K562 (cell line): ENCODE measurements around the gene ITPRID2. TPM values are rescaled to one million over a fixed set of nuclear protein-coding genes. Genes with fewer than 3 reads are reported as not detected.

ENCODE experiments used
- ATAC-seq: fragments of 200-7000 bp; cut with Tn5 transposase; 3 replicates; pipeline ENCODE4 v1.9.1; 2020; ENCODE audit warnings: moderate library complexity
- BruUV-seq: library from RNA; stranded (reverse); fragments of 400-500 nt; replicated peaks from 2 replicates; lab custom pipeline; 2021; lab: Mats Ljungman, UMichigan
- CTCF ChIA-PET: fragments of 300-600 bp; formaldehyde crosslinking; extraction: SDS; loops from one replicate; lab custom pipeline; 2021; ENCODE audit warnings: low intra/inter-chr PET ratio; lab: Yijun Ruan, JAX
- POLR2A ChIA-PET: fragments of 300-600, 350-650 bp; sonication (Branson Sonifier 250); formaldehyde crosslinking; extraction: SDS; loops from one replicate; lab custom pipeline; 2021; ENCODE audit warnings: antibody characterized with exemption, inconsistent platforms; lab: Yijun Ruan, JAX
- DNase-seq, 4 experiments: peaks; one replicate each; pipeline versions ENCODE4 v3.0.0 to v3.0.0-alpha.2; 2011 to 2018; ENCODE audit warnings: low spot score in 3 of 4, mixed read lengths in 3 of 4; ENCODE audit errors: extremely low read depth in 1 of 4
- FAIRE-seq: peaks from 2 replicates; lab custom pipeline; 2011; peaks lifted over from hg19 to GRCh38; lab: Jason Lieb, UNC
- H2AFZ ChIP-seq: 2 replicates; pipeline ENCODE4 v1.6.0; 2011; ENCODE audit warnings: low read depth, low read length, control low read depth, inconsistent platforms
- H3K27ac ChIP-seq: fragments of 200-600 bp; 3 replicates; pipeline ENCODE4 v1.8.0; 2011; ENCODE audit warnings: low read depth, mild to moderate bottlenecking, control low read depth, inconsistent platforms, low read length, moderate library complexity, mixed read lengths; ENCODE audit errors: extremely low read depth
- H3K27me3 ChIP-seq, 2 experiments: fragments of 300-600 bp in 1 of 2; 2 replicates in 1 of 2; 3 replicates in 1 of 2; pipeline versions ENCODE4 v1.6.0 to v1.8.0; 2011; ENCODE audit warnings: inconsistent platforms in 2 of 2, low read length in 2 of 2, mild to moderate bottlenecking in 1 of 2, mixed read lengths in 1 of 2, moderate library complexity in 1 of 2; ENCODE audit not compliant: control insufficient read depth in 2 of 2, insufficient read depth in 2 of 2
- H3K36me3 ChIP-seq: fragments of 300-600 bp; 3 replicates; pipeline ENCODE4 v1.8.0; 2011; ENCODE audit warnings: mild to moderate bottlenecking, low read length, inconsistent platforms; ENCODE audit not compliant: control insufficient read depth, insufficient read depth
- H3K4me1 ChIP-seq, 2 experiments: fragments of 200-600 bp in 1 of 2; replicated peaks in 1 of 2; 2 replicates in 1 of 2; 3 replicates in 1 of 2; pipeline versions ENCODE4 v1.5.1 to v1.8.0; 2011; ENCODE audit warnings: inconsistent platforms in 2 of 2, low read length in 2 of 2, mild to moderate bottlenecking in 1 of 2, mixed read lengths in 1 of 2, moderate library complexity in 1 of 2; ENCODE audit not compliant: control insufficient read depth in 2 of 2, insufficient read depth in 2 of 2
- H3K4me2 ChIP-seq: 2 replicates; pipeline ENCODE4 v1.6.1; 2011; ENCODE audit warnings: low read length, control low read depth, inconsistent platforms, mixed read lengths; ENCODE audit not compliant: insufficient read depth
- H3K4me3 ChIP-seq: fragments of 200-600 bp; sonication (generic), shearing (Covaris generic); 2 replicates; pipeline ENCODE4 v1.5.1; 2016; ENCODE audit warnings: control low read depth, inconsistent platforms
- H3K79me2 ChIP-seq: fragments of 200-600 bp; 3 replicates; pipeline ENCODE4 v1.8.0; 2011; ENCODE audit warnings: low read length, inconsistent platforms; ENCODE audit not compliant: control insufficient read depth, insufficient read depth
- H3K9ac ChIP-seq, 2 experiments: 2 replicates each; pipeline versions ENCODE4 v1.6.0 to v1.6.1; 2011; ENCODE audit warnings: low read depth in 2 of 2, low read length in 2 of 2, control low read depth in 1 of 2, inconsistent platforms in 1 of 2, mild to moderate bottlenecking in 1 of 2, mixed read lengths in 1 of 2; ENCODE audit not compliant: insufficient read depth in 1 of 2
- H3K9me1 ChIP-seq: one replicate; pipeline ENCODE4 v1.6.0; 2011; ENCODE audit warnings: inconsistent platforms, mild to moderate bottlenecking, low read length, moderate library complexity; ENCODE audit not compliant: control insufficient read depth, insufficient read depth
- H3K9me3 ChIP-seq: replicated peaks from 2 replicates; pipeline ENCODE4 v1.5.1; 2011; ENCODE audit warnings: low read depth, low read length, inconsistent platforms; ENCODE audit not compliant: control insufficient read depth, insufficient read depth
- H4K20me1 ChIP-seq: replicated peaks from 2 replicates; pipeline ENCODE4 v1.6.1; 2011; ENCODE audit warnings: low read length, inconsistent platforms, mixed read lengths; ENCODE audit not compliant: control insufficient read depth, insufficient read depth
- BRD4 ChIP-seq: fragments of 200-600 bp; sonication (generic); IDR thresholded peaks from 2 replicates; pipeline ENCODE4 v1.6.1; 2017; ENCODE audit warnings: inconsistent platforms
- HDAC1 ChIP-seq, 2 experiments: fragments of 450-650 bp; IDR thresholded peaks; 2 replicates each; pipeline ENCODE4 v1.6.1; 2016 to 2017; ENCODE audit warnings: inconsistent platforms in 1 of 2, mild to moderate bottlenecking in 1 of 2, moderate library complexity in 1 of 2
- HMG20A ChIP-seq: fragments of 450-650 bp; formaldehyde crosslinking; conservative IDR thresholded peaks from 2 replicates; pipeline ENCODE4 v1.4.0; 2020; ENCODE audit warnings: mild to moderate bottlenecking, mixed read lengths
- JUN ChIP-seq, 2 experiments: sonication (generic) in 1 of 2; formaldehyde crosslinking in 1 of 2; IDR thresholded peaks; 2 replicates each; pipeline versions ENCODE4 v1.6.1 to v1.8.0; 2012 to 2022; ENCODE audit warnings: borderline replicate concordance in 2 of 2, mild to moderate bottlenecking in 2 of 2, improper control_type of control experiment in 1 of 2, low read depth in 1 of 2, low read length in 1 of 2, missing genetic modification reagents in 1 of 2
- KDM4B ChIP-seq, 2 experiments: fragments of 450-650 bp in 1 of 2; sonication (generic) in 1 of 2; IDR thresholded peaks; 2 replicates each; pipeline ENCODE4 v1.6.1; 2016 to 2017; ENCODE audit warnings: borderline replicate concordance in 2 of 2, antibody characterized with exemption in 1 of 2, low read depth in 1 of 2, mild to moderate bottlenecking in 1 of 2
- NR4A1 ChIP-seq, 2 experiments: fragments of 250-450 bp in 1 of 2; fragments of 450-650 bp in 1 of 2; sonication (Bioruptor Pico) in 1 of 2; IDR thresholded peaks; 2 replicates each; pipeline versions ENCODE4 v1.4.0 to v1.6.1; 2016 to 2020; ENCODE audit warnings: mild to moderate bottlenecking in 2 of 2, missing compliant biosample characterization in 1 of 2, missing genetic modification characterization in 1 of 2, moderate library complexity in 1 of 2
- RBM39 ChIP-seq: fragments of 200-400 bp; formaldehyde crosslinking; optimal IDR thresholded peaks from 2 replicates; pipeline ENCODE3; 2018; ENCODE audit warnings: low read depth, low read length
- SAFB2 ChIP-seq: fragments of 200-400 bp; formaldehyde crosslinking; IDR thresholded peaks from 2 replicates; pipeline ENCODE4 v1.6.1; 2018; ENCODE audit warnings: borderline replicate concordance, low read length, low read depth, moderate library complexity; ENCODE audit not compliant: severe bottlenecking
- TFAM ChIP-seq: fragments of 250-450 bp; sonication (Bioruptor Pico); conservative IDR thresholded peaks from 2 replicates; pipeline ENCODE4 v1.5.0; 2021; ENCODE audit warnings: mild to moderate bottlenecking, moderate library complexity
- ZNF146 ChIP-seq: IDR thresholded peaks from one replicate; pipeline ENCODE4 v1.6.1; 2018; ENCODE audit warnings: missing compliant biosample characterization; ENCODE audit not compliant: unreplicated experiment
- ZNF175 ChIP-seq: fragments of 200-800 bp; sonication (Bioruptor generic); IDR thresholded peaks from 2 replicates; pipeline ENCODE4 v1.6.1; 2016; ENCODE audit warnings: low read depth, mild to moderate bottlenecking, missing genetic modification characterization, missing compliant biosample characterization
- ZNF354B ChIP-seq: fragments of 250-450 bp; sonication (Bioruptor Pico); IDR thresholded peaks from 2 replicates; pipeline ENCODE4 v1.4.0; 2020
- in situ Hi-C: fragments of 300-500 bp; cut with MboI; formaldehyde crosslinking; loops from 4 replicates; pipeline ENCODE4 v1.15.0; 2018; ENCODE audit warnings: inconsistent platforms, mixed read lengths
- intact Hi-C: fragments of 100-400 bp; cut with micrococcal nuclease; formaldehyde crosslinking; loops from 2 replicates; pipeline ENCODE4 v1.14.2; 2022
- polyA plus RNA-seq, 8 experiments: library from polyadenylated mRNA; depleted of rRNA in 4 of 8; stranded (reverse) in 5 of 8; unstranded in 3 of 8; fragments of >200 nt; fragmentation: Nextera tagmentation in 2 of 8; fragmentation: Illumina TruSeq in 1 of 8; extraction: Ambion mirVana in 2 of 8; extraction: Trizol in 1 of 8; gene quantifications; 2 replicates each; pipeline versions ENCODE4 v1.2.1 to v1.2.3, GENCODE V29; 2011 to 2014; ENCODE audit warnings: inconsistent platforms in 1 of 8, missing spikeins in 1 of 8
- total RNA-seq, 7 experiments: library from RNA; depleted of rRNA in 6 of 7; stranded (reverse); fragments of >200 nt in 6 of 7; fragmentation: Illumina TruSeq in 2 of 7; extraction: Trizol in 2 of 7; gene quantifications; 2 replicates each; pipeline versions ENCODE4 v1.2.1 to v1.2.3, GENCODE V29; 2011 to 2021; ENCODE audit warnings: low replicate concordance in 1 of 7
- TF ChIP-seq, protein P1 (sequence below): fragments of 250-450 bp; sonication (Bioruptor Pico); IDR thresholded peaks from 2 replicates; pipeline ENCODE4 v1.5.0; 2021; ENCODE audit warnings: mild to moderate bottlenecking, moderate library complexity
- TF ChIP-seq, protein P2 (sequence below): IDR thresholded peaks from 2 replicates; pipeline ENCODE4 v1.6.1; 2011; ENCODE audit not compliant: insufficient read length; ENCODE audit errors: extremely low read depth

The ITPRID2 gene
- total and polyA plus RNA-seq, 9 of the 15 experiments (the other 6 are each of a cell fraction or from before 2014, with no cell fraction given), result 18.5 to 77.8 (median 52.0) TPM

- CTCF ChIA-PET, result no interaction called here
- Histone ChIP-seq H3K27me3 (peaks cover 0 to 2% of the 10 kb centered on the region in 2 experiments; a peak in 1 of 5 replicates), H2AFZ (no peak overlapping the region), H3K9me3 (no peaks in the 10 kb centered on the region), H3K36me3 (no peaks in the 10 kb centered on the region), H3K27ac (no peak overlapping the region), H3K4me2 (no peak overlapping the region), H3K79me2 (no peaks in the 10 kb centered on the region), H3K4me1 (no peaks in the 10 kb centered on the region; a peak in 1 of 5 replicates), H3K4me3 (no peak overlapping the region), H4K20me1 (no peaks in the 10 kb centered on the region), H3K9me1 (no peaks in the 10 kb centered on the region), H3K9ac (no peak overlapping the region)
- intact Hi-C loops (no loop called here), in situ Hi-C loops (no loop called here)
- no peak for ATAC-seq
- TF ChIP-seq JUN (IDR thresholded peaks at IDR 0.05; ENCODE audit: borderline replicate concordance, low read depth, low read length) (no peak), JUN (CRISPR knock-in tag; IDR thresholded peaks at IDR 0.05; ENCODE audit: borderline replicate concordance) (no peak), ZNF175 (CRISPR knock-in tag) (no peak), KDM4B (IDR thresholded peaks at IDR 0.05; ENCODE audit: borderline replicate concordance in 2 of 2, low read depth in 1 of 2) (no peak), HDAC1 (IDR thresholded peaks at IDR 0.05) (no peak), RBM39 (no peak), ZNF354B (no peak), ZNF146 (no peak), HMG20A (CRISPR knock-in tag) (no peak), TFAM (no peak), SAFB2 (no peak), NR4A1 (CRISPR knock-in tag; IDR thresholded peaks at IDR 0.05) (no peak), NR4A1 (tag; IDR thresholded peaks at IDR 0.05) (no peak), BRD4 (no peak)
- TF ChIP-seq, protein P1, sequence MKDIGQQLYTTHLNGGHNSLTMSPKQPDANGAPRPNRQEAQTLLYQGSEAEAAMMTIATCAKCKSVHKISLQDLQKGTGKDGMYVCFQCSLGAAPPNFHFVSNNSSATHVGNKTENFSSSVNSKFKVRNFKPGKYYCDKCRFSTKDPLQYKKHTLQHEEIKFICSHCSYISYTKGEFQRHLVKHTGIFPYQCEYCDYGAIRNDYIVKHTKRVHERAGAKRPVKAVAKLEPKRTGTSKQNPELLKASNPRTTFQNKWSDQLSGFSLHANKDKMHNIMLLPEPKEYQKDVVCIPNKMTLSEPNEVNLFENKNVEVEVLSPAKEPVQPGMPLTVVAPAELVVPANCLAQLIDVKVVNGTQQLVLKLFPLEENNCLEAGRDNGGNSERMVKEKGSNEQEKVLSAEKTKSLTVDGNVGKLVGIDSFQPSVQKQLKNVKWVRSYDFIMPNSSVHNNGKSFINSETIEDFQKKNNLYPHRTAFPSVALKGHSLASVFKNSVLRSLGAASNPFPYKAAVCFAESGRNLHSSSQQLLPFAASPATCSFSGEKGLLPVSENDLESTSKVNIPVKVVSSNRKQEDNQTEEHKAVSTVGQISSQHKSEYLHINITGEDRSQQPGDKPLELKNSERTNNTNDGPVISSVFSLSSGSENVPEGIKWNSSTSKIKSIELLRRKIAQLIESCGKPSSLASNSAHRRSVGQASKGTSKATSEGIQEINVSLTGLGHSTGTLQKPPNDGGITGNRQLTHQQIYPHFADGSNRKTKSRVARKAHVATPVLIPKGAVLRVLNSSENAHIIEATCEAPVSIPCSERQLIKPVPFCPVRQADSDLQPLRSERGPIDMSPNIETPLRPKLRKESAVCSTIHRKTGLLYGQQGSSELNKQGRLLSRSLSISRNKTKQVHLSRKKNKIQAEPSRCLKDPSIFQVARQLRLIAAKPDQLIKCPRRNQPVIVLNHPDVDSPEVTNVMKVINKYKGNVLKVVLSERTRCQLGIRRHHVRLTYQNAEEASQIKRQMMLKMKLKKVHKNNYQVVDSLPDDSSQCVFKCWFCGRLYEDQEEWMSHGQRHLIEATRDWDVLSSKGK (CRISPR knock-in tag), result no peak
- TF ChIP-seq, protein P2, sequence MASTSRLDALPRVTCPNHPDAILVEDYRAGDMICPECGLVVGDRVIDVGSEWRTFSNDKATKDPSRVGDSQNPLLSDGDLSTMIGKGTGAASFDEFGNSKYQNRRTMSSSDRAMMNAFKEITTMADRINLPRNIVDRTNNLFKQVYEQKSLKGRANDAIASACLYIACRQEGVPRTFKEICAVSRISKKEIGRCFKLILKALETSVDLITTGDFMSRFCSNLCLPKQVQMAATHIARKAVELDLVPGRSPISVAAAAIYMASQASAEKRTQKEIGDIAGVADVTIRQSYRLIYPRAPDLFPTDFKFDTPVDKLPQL, result no peak
- no TSS peak for BruUV-seq
- DNase-seq, result no peak
- POLR2A ChIA-PET, result interaction anchor here (0.5 kb wide), 1 partner anchor 1843 kb away, joined by 3 read pairs; no protein-coding TSS in a partner anchor
- FAIRE-seq, result no peak
Measured at GRCh38 chr2:181949047-181949446, 57.5 kb downstream of the ITPRID2 start.
